GM18867 (cell line): ENCODE measurements around the gene DPPA5.
"Not testable (repeated sequence)": the region's sequence is repeated elsewhere in the genome, so short reads cannot be mapped to it uniquely, and the experiment has no call there.

Experiments
- ATAC-seq: cut with Tn5 transposase; IDR thresholded peaks from one replicate; pipeline ENCODE4 v1.9.1; 2021; ENCODE audit warnings: mild to moderate bottlenecking, moderate library complexity; ENCODE audit not compliant: unreplicated experiment

The DPPA5 gene

GRCh38 chr6:73353636-73354593 is at the start of gene DPPA5:
DPPA5 (minus strand) TSS chr6:73354276; CDS start chr6:73354225, 51 bp downstream.
- ATAC-seq = no peak

GRCh38 chr6:73400656-73401055 is 46.6 kb upstream of the DPPA5 start:
- peak; percentile 49 for ATAC-seq

- peak; percentile 31 for ATAC-seq
Observed at GRCh38 chr6:73395875-73396274, 41.8 kb upstream of the DPPA5 start.

- peak; percentile 79 for ATAC-seq
Observed at GRCh38 chr6:73394577-73395354, 40.7 kb upstream of the DPPA5 start, which contains the start of gene DDX43. DDX43 (plus strand) TSS chr6:73394828; CDS start chr6:73394906, 78 bp downstream.

- no peak for ATAC-seq
Observed at GRCh38 chr6:73393278-73393677, 39.2 kb upstream of the DPPA5 start.

GRCh38 chr6:73392188-73392587 is 38.1 kb upstream of the DPPA5 start:
- ATAC-seq = not testable (repeated sequence)

- ATAC-seq = no peak
Observed at GRCh38 chr6:73391675-73392074, 37.6 kb upstream of the DPPA5 start.

- no peak for ATAC-seq
Observed at GRCh38 chr6:73389854-73390253, 35.8 kb upstream of the DPPA5 start.

- peak; percentile 90 for ATAC-seq
Observed at GRCh38 chr6:73388800-73389512, 34.9 kb upstream of the DPPA5 start.

GRCh38 chr6:73388433-73388799 is 34.3 kb upstream of the DPPA5 start:
- ATAC-seq = peak; percentile 7

GRCh38 chr6:73382462-73383113 is 28.5 kb upstream of the DPPA5 start:
- no peak for ATAC-seq

GRCh38 chr6:73381531-73381930 is 27.5 kb upstream of the DPPA5 start:
- not testable (repeated sequence) for ATAC-seq

GRCh38 chr6:73377225-73377624 is 23.1 kb upstream of the DPPA5 start:
- ATAC-seq = no peak

- ATAC-seq = no peak
Observed at GRCh38 chr6:73375216-73375615, 21.1 kb upstream of the DPPA5 start.

GRCh38 chr6:73372516-73372915 is 18.4 kb upstream of the DPPA5 start:
- ATAC-seq = no peak

- ATAC-seq = no peak
Observed at GRCh38 chr6:73371984-73372383, 17.9 kb upstream of the DPPA5 start.

- no peak for ATAC-seq
Observed at GRCh38 chr6:73369563-73369962, 15.5 kb upstream of the DPPA5 start, which contains the start of gene OOEP. OOEP (minus strand) TSS chr6:73369897; CDS start chr6:73369792, 105 bp downstream.

- ATAC-seq = no peak
Observed at GRCh38 chr6:73369157-73369556, 15.1 kb upstream of the DPPA5 start.

- ATAC-seq = no peak
Observed at GRCh38 chr6:73368675-73369074, 14.6 kb upstream of the DPPA5 start.

- ATAC-seq = no peak
Observed at GRCh38 chr6:73367761-73368355, 13.8 kb upstream of the DPPA5 start.
